NCI-H2196 treated with DMSO at 0.1 percent for 48 hours (cell line): ENCODE results near the gene PSMD14.
A peak's percentile ranks its signal among the peaks of the same experiment; 100 is the strongest.
"Not testable (repeated sequence)": the region's sequence is repeated elsewhere in the genome, so short reads cannot be mapped to it uniquely, and the experiment has no call there.

Experiments used
- DNase-seq: peaks from one replicate; lab custom pipeline; 2025; ENCODE audit not compliant: unreplicated experiment; lab: John Stamatoyannopoulos, UW

Gene PSMD14

DNA sequence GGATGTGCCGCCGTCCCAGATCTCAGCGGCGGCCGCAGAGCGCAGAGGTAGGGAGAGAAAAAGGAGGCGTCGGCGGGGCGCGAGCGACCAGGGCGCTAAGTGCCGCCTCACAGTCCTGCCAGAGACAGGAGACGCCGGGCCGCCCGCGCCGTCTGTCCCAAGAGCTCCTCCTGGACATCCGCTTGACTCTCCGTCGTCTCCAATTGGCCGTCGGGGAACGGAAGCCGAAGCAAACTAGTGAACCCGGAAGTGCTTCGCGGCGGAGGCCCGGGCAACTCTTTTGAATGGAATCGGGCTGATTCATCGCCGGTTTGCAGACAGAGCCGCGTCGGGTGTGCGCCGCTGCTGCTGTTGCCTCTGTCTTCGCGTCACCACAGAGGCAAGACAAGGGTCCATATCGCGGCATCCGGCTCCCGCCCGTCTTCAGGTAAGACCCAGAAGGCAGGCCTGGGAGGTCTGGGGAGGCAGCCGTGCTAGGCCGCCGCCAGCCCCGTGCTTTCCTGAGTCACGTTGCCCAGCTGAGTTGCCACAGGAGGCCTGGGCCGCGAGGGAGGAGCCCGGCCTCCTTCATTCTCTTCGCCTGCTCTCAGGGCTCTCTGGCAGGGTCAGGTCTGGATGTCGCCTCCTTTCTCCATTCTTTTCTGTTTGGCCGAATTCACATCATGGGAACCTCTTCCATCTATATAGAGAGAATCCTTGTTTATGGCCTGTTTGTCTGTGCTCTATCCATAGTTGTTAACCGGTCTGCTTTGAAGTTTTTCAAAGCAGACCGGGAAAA lies at the start of gene PSMD14:
Gene PSMD14, plus strand, starts transcription at position 248 of the 778 bp plus-strand sequence. CDS start 10,401 bp downstream, outside the sequence.
- peak; percentile 89 for DNase-seq

DNA sequence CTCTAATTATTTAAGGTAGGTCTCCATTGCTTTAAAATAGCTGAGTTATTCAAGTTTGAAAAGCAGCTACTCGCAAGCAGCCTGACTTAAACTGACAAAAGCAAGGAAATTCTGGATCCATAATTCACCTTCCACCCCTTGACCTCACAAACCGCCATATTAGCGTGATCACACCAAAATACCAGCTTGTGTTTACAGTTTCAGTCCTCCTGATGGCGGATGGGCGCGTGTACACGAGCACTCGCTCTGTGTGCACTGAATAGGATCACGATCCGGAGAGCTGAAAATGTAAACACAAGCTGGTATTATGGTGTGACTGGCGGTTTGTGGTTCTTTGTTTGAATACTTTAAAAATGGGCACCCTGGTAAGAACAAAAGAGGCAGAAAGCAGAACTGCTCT lies 42.4 kb upstream of the PSMD14 start:
- no peak for DNase-seq

DNA sequence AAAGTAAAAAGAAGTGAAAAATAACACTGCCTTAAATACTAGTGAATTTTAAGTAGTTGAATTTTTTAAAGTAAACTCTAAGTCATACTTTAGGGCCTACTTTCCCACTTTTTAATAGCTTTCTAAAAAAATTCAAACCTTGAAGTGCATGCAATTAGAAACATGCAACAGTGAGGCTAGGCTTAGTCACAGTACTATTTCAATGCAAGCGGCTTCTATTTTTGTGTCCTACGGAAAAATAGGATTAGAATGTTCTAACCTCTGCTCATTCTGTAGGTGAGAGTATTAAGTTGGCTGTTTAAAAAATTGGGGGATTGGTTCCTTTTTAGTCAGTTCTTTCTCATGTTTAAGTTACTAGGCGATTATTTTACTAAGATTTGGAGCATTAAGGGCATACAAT lies 39.1 kb upstream of the PSMD14 start:
- no peak for DNase-seq

DNA sequence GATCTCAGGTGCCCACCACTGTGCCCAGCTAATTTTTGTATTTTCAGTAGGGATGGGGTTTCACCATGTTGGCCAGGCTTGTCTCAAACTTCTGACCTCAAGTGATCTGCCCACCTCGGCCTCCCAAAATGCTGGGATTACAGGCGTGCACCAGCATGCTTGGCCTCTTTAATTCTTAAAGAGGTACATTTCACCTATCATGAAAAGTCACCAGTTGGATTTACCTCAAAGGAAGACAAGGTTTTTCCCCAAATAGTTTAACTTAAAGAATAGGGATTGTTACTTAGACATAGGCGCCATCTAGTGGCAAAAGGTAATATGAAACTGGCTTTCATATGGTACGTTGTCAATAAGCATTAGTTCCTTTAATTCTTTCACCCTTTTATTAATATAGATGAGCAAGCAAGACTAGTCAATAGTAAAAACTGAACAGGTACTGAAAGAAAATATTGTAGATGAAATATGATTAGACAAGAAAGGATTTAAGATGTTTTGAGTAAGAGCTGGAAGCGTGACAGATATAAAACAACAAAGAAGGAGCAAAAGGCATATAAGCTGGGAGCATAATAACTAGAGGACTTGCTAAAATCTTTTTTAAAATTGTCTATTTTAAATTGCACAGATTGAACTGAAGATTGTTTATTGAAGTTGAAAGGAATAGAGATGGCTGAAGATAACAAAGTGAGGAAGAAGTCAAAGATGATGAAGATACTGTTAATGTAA lies 35.0 kb upstream of the PSMD14 start:
- DNase-seq: peak; percentile 22

DNA sequence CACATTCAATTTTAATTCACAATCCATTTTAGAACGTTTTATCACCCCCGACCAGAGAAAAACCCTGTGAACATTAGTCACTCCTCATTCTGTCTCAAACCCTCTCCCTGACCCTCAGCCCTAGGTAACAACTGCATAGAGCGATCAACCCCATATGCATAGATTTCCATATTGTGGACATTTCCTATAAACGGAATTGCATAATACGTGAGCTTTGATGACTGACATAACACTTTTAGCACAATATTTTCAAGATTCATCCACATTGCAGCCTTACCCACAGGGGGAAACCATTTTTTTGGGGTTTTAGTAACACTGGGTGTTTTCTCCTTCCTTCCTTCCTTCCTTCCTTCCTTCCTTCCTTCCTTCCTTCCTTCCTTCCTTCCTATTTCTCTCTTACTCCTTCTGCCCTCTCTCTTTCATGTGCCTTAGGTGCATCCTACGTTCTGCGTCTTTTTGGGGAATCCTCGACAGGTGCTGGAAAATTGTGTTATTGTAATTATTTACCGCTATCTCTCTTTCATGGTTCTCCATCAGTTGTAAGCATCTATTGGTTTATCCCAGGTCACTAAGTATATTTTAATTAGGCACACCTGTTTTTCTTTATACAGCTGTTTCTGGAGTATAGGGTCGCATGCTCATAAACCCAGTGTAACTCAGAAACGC lies 29.5 kb upstream of the PSMD14 start:
- DNase-seq: not testable (repeated sequence)

DNA sequence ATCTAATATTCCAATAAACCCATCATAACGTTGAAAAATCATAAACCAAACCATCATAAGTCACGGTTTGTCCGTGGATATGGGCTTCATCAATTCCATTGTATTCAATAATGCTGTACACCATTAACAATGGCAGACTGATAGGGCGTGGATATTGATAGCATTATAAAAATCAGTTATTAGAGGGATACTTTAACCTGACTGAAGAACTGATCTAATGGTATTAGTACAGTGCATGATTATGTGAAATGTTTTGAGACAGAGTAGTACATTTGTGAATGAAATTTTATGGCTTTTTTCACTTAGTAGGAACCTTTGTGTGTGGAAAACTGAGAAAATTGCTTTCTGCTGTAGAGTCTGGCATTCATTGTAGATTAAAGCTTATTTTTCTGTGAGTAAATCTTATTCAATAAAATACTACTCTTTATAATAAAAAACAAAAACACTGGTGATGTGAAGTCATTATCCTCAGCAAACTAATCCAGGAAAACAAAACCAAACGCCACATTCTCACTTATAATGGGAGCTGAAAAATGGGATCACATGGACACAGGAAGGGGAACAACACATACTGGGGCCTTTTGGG lies 28.9 kb upstream of the PSMD14 start:
- DNase-seq: not testable (repeated sequence)

DNA sequence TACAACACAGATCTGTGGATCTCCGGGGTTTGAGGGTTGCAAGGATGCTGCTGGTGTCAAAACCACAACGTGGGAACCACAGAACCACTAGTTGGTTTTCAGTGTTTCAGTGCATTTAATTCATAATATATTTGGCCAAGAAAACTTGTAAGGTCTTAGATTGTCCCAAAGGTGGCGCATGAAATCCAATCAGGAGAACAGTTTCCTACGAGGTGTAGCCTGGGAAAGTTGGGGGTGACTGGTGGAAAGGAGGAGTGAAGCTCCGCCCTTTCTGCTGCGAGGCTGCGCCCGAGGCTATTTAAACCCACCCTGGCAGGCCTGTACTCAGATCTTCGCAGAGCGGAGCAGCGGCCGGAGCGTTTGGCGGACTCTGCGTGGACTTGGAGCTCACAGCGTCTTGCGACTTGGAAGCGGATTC lies 27.3 kb upstream of the PSMD14 start:
- not testable (repeated sequence) for DNase-seq

DNA sequence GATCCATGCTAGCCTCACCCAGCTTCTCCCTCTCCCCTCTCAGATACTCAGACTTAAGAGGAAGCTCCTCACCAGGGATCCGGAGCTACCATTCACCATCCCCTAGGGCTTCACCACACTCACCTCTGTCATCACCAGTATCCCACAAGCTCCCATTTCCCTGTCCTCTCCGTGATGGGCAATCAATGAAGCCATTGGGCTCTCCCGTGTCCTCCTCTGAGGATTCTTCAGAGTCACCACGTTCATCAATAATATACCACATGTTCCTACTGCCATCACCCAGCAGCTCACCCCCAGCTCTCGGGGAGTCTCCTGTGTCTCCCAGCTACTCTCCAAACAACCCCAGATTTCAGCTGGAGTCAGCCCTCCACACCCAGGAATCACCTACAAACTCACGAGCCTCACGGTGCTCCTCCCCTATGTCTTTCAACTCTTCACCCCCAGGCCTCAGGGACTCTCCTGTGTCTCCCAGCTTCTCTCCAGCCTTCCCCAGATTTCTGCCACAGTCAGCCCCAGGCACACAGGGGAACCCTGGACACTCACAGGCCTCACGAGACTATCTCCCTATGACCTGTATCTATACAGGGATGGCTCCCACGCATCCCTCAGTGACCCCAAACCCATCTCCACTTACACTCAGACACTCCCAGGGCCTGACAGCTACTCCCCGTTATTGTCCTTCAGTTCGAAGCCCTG lies 26.5 kb upstream of the PSMD14 start:
- DNase-seq: not testable (repeated sequence)

DNA sequence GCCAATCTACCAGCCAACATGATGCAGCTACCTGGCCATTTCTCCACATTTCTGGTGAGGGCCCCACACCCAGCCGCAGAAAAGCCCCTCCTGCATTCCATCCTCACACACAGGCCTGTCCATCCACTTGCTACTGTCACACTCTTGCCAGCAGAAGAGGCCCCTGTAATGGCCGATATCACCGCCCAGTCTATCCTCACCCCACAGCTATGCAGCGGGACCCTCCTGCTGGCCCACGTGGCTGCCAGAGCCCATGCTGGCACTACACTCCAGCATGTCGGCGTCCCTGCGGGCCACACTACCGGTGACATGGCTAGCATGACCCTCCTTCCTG lies 25.9 kb upstream of the PSMD14 start:
- not testable (repeated sequence) for DNase-seq

DNA sequence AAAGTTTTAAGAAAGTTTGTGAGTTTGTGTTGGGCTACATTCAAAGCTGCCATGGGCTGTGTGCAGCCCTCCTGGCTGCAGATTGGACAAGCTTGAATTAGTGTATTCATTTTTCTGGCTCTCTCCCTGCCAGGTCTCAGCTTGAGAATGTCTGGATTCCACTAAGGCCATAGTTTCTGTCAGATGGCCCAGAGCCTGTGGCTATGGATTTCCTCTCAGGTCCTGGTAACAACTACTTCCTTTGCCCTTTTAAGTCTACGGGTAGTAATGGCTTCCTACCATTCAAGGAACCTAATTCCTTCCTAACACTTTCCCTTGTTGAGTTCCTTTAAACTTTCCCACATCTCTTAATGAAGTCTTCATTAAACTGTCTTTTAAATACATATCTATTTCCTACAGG lies 24.3 kb upstream of the PSMD14 start:
- no peak for DNase-seq

DNA sequence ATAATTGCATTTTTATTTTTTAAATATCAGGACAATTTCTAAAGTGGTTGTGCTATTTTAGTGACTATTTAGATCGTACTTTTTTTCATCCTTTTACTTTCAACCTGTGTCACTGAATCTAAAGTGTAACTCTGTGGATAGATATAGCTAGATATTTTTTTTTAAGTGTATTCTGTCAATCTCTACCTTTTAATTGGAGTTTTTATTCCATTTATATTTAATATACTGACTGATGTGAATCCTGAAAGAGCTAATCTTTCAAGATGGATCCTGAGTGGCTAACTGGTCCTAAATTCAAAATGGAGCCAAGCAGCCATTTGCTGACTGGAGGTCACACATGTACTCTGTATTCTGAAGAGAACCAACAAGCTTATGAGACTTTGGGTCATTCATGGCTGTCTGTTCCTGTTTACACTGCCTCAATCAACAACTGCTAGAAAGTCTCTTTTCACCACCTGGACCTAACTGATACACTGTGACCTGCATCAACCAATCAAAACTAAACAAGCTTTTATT lies 4.6 kb upstream of the PSMD14 start:
- no peak for DNase-seq

DNA sequence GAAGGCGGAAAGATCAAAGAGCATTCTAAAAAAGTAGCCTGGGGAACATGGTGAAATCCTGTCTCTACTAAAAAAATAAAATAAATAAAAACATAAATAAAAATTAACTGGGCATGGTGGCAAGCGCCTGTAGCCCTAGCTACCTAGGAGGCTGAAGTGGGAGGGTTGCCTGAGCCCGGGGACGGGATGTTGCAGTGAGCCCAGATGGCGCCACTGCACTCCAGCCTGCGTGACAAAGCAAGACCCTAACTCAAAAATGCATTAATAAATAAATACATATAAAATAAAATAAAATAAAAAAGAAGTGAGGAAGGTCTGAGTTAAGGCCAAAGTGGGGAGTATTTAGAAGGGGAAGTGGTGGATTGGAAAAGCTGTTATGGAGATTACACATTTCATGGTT lies 1.3 kb upstream of the PSMD14 start:
- no peak for DNase-seq

DNA sequence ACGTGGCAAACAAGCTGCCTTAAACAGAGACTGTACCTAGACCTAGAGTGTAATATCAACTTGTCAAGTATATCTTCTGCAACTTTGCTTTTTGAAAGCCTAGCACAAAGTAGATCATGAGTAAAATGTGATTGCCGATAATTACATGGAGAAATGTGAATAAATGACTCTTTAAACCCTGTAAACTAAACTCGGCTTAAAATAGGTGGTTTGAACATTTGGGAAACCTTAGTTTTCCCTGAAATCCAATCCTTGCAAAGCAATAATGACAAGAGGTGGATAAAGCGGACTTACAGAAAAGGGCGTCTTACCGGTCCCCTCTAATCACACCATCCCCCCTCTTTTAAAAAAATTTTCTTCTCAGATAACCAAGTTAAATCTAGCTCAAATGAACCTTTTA lies 549 bp upstream of the PSMD14 start:
- DNase-seq: no peak

DNA sequence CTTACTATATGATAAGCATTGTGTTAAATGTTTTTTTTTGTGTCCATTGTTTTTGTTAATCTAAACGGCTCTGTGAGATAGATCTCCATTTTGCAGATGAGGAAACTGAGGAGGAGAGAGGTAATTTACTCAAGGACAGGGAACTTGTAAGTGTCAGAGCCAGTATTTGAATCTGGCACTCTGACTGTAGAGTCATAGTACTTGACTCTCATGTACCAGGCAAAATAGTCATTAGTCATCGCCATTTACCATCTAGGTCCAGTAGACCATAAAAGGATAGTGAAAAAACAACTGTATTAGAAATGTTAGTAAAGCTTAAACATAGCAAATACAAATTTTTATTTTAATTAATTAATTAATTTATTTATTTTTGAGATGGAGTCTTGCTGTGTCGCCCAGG lies 4.8 kb downstream of the PSMD14 start:
- DNase-seq: no peak

DNA sequence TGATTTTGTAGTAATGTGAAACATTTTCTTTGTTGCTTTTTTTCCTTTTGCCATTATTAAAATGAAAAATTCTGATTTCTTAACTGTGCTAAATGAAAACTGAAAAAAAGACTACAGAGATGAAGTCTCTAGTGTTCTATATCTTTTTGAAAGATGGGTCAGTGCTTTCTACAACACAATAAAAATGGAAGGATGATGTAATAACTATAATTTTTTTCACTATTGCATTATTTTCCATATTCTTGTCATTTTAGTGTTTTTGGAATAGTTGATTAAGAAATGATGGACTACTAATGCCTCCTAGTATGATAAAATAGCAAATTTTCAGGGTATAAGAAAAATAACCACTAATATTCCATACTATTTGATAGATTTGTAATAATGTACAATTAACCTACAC lies 7.2 kb downstream of the PSMD14 start:
- DNase-seq: no peak

DNA sequence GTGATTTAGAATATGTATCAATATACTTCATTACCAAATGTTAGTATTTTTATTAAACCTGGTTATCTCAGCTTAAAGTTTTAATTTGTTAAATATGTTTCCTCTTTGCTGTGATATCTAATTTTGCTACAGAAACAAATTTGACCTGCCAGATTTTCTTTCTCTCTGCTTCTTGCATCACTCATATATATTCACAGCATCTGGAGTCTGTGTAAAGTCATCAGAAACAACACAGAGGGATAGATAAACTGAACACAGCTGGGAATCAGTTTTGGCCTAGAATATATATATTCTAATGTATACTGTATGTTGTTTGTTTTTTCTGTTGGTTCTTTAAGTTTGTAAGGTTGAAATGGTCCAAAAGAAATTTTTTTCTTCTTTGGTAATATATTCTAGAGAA lies 8.5 kb downstream of the PSMD14 start:
- DNase-seq: no peak

DNA sequence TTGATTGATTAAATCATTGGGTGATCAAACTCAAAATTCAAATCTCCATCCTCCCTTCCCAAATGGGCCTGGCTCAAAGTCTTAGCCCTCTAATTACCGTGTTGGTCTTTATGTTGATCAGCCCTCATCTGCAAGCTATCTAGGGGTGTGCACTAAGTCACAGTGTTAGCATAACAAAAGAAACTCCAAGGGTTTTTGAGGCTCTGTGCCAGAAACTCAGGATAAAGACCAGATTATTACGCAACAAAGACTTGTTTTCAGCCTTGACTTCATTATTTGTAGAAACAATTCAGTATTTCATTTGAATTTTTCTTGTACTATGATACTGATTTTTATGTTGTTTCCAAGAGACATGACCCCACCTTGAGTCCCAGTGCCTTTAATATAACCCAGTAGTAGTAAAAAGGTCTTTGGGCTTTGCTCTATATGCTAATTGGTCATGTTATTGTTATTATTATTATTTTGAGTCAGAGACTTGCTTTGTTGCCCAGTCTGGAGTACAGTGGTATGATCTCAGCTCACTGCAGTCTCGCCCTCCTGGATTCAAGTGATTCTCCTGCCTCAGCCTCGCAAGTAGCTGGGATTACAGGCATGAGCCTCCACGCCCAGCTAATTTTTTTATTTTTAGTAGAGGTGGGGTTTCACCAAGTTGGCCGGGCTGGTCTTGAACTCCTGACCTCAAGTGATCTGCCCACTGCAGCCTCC lies 13.9 kb downstream of the PSMD14 start:
- DNase-seq: no peak

DNA sequence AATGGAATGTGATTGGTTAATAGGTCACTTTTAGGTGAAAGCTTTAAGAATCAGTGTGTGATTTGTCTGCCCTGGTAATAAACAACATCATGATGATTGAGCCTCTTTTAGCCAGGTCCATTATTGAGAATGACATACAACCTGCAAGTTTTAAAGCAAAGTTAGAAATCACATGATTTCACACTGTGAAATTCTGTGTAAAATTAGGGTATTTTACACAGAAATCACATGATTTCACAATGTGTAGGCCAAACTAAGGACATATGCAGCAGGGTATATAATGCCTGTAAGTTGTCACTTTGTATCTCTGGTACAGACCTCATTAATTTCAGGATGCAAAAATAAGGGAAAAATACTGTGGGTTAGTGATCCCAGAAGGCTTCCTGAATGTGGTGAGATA lies 16.7 kb downstream of the PSMD14 start:
- DNase-seq: no peak

DNA sequence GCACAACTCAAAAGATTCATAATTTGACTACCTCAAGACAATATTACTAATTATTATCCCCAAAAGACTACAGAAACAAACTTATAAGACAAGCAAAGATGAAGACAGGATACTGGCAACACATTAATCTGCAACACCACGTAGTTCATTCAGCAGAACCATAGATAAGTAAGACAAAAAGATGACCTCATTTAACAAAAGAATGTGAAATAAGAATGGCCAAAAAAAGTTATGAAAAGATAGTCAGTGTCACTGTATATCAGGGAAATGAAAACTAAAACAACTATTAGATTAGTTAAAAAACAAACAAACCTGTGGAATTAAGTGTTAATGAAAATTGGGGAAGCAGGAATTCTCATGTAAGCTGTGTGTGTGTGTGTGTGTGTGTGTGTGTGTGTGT lies 19.4 kb downstream of the PSMD14 start:
- DNase-seq: no peak

DNA sequence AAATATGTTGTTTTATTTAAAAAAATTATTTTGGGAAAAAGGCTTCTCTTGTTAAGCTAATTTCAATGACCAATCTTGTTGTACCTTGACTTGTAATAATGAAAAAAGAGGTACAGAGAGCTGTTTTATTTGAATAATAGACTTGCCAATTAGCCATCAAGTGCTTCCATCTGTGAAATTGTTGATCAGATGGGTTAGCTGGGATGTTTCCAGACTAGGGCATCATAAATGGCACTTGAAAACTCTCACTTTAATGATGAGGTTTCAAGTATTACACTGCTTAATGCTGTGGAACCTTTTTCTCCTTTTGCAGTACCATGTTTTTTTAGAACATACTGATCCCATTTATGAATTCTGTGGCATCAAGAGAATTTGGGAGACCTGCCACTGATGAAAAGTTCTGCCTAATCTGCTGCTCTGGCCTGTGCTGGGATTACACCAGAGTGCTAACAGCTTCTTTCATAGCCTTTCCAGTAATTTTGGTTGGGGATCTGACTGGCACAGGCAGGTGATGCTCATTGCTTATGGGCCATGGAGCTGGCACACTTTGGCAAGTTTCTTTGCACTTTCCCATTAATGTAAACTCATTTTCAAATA lies 24.2 kb downstream of the PSMD14 start:
- no peak for DNase-seq
